ENCODE measurements around the gene TGM3.

TGM3 gene

GRCh38 chr20:2337142-2337541 is 41.3 kb downstream of the TGM3 start:
- no peak for DNase-seq (ENCODE audit: low read depth)

- no peak for DNase-seq (ENCODE audit: low read depth)
Observed at GRCh38 chr20:2338411-2339066, 42.7 kb downstream of the TGM3 start.

- no peak for DNase-seq (ENCODE audit: low read depth)
Observed at GRCh38 chr20:2340136-2340535, 44.3 kb downstream of the TGM3 start.

- no peak for DNase-seq (ENCODE audit: low read depth)
Observed at GRCh38 chr20:2340823-2341222, 45.0 kb downstream of the TGM3 start.

- DNase-seq (ENCODE audit: low read depth), result no peak
Observed at GRCh38 chr20:2341336-2341735, 45.5 kb downstream of the TGM3 start.

GRCh38 chr20:2342243-2342642 is 46.4 kb downstream of the TGM3 start:
- no peak for DNase-seq (ENCODE audit: low read depth)

GRCh38 chr20:2346188-2346587 is 50.4 kb downstream of the TGM3 start:
- no peak for DNase-seq (ENCODE audit: low read depth)

GRCh38 chr20:2348336-2348735 is 52.5 kb downstream of the TGM3 start:
- no peak for DNase-seq (ENCODE audit: low read depth)

- no peak for DNase-seq (ENCODE audit: low read depth)
Observed at GRCh38 chr20:2349801-2350200, 54.0 kb downstream of the TGM3 start.

- DNase-seq (ENCODE audit: low read depth), result no peak
Observed at GRCh38 chr20:2350606-2351005, 54.8 kb downstream of the TGM3 start.

GRCh38 chr20:2353231-2353630 is 57.4 kb downstream of the TGM3 start:
- DNase-seq (ENCODE audit: low read depth), result no peak

GRCh38 chr20:2357114-2357513 is 61.3 kb downstream of the TGM3 start:
- DNase-seq (ENCODE audit: low read depth), result no peak

- no peak for DNase-seq (ENCODE audit: low read depth)
Observed at GRCh38 chr20:2358006-2358405, 62.2 kb downstream of the TGM3 start.

- no peak for DNase-seq (ENCODE audit: low read depth)
Observed at GRCh38 chr20:2361035-2361593, 65.3 kb downstream of the TGM3 start.

- no peak for DNase-seq (ENCODE audit: low read depth)
Observed at GRCh38 chr20:2363187-2363586, 67.4 kb downstream of the TGM3 start.

GRCh38 chr20:2363587-2363986 is 67.8 kb downstream of the TGM3 start:
- DNase-seq (ENCODE audit: low read depth), result no peak

GRCh38 chr20:2364044-2364443 is 68.2 kb downstream of the TGM3 start:
- DNase-seq (ENCODE audit: low read depth), result no peak

- no peak for DNase-seq (ENCODE audit: low read depth)
Observed at GRCh38 chr20:2365091-2365490, 69.3 kb downstream of the TGM3 start.

- DNase-seq (ENCODE audit: low read depth), result no peak
Observed at GRCh38 chr20:2365666-2366065, 69.9 kb downstream of the TGM3 start.

- DNase-seq (ENCODE audit: low read depth), result no peak
Observed at GRCh38 chr20:2368621-2369020, 72.8 kb downstream of the TGM3 start.

GRCh38 chr20:2373098-2373497 is 77.3 kb downstream of the TGM3 start:
- no peak for DNase-seq (ENCODE audit: low read depth)

GRCh38 chr20:2374346-2375125 is 78.7 kb downstream of the TGM3 start:
- DNase-seq (ENCODE audit: low read depth), result no peak

GRCh38 chr20:2378893-2379292 is 83.1 kb downstream of the TGM3 start:
- DNase-seq (ENCODE audit: low read depth), result no peak

Measured in activated gamma-delta T cell treated with anti-CD3 and anti-CD28 coated beads, Interleukin-2, amount 50 U/mL, for 16 hours (primary cell).